Lung (tissue), 12 donors: ENCODE data around the gene GOLGA6C. TPM values are rescaled to one million over a fixed set of nuclear protein-coding genes. Genes with fewer than 3 reads are reported as not detected.

Experiments
- ATAC-seq: fragments of 200-7000 bp; cut with Tn5 transposase; one replicate; pipeline ENCODE4 v1.9.1; 2020; ENCODE audit warnings: moderate number of reproducible peaks; ENCODE audit not compliant: insufficient read depth, low FRiP score
- DNase-seq, 3 donors: peaks; one replicate each; pipeline ENCODE4 v3.0.0-alpha.2; 2013 to 2017
- H3K27ac ChIP-seq, 2 donors: one replicate each; pipeline ENCODE4 v1.5.1; 2013; ENCODE audit warnings: mild to moderate bottlenecking in 2 of 2, moderate library complexity in 2 of 2, control low read depth in 1 of 2, inconsistent platforms in 1 of 2, low read depth in 1 of 2, low read length in 1 of 2
- H3K27me3 ChIP-seq, 3 donors: one replicate each; pipeline ENCODE4 v1.5.1; 2013; ENCODE audit warnings: low read length in 2 of 3; ENCODE audit not compliant: control insufficient read depth in 3 of 3, insufficient read depth in 3 of 3
- H3K36me3 ChIP-seq, 4 donors: one replicate each; pipeline ENCODE4 v1.5.1; 2013; ENCODE audit warnings: low read length in 4 of 4, mild to moderate bottlenecking in 1 of 4, moderate library complexity in 1 of 4; ENCODE audit not compliant: control insufficient read depth in 4 of 4, insufficient read depth in 4 of 4
- H3K4me1 ChIP-seq, 5 donors: one replicate each; pipeline ENCODE4 v1.5.1; 2013; ENCODE audit warnings: low read length in 5 of 5, mild to moderate bottlenecking in 2 of 5, moderate library complexity in 1 of 5; ENCODE audit not compliant: control insufficient read depth in 5 of 5, insufficient read depth in 5 of 5
- H3K4me3 ChIP-seq: one replicate; pipeline ENCODE4 v1.5.1; 2013; ENCODE audit warnings: mild to moderate bottlenecking, control low read depth, moderate library complexity
- H3K9ac ChIP-seq, 2 donors: one replicate each; pipeline ENCODE4 v1.5.1; 2013; ENCODE audit warnings: low read length in 2 of 2, control low read depth in 1 of 2; ENCODE audit not compliant: insufficient read depth in 1 of 2
- H3K9me3 ChIP-seq, 4 donors: one replicate each; pipeline ENCODE4 v1.5.1; 2013; ENCODE audit warnings: low read length in 3 of 4, mild to moderate bottlenecking in 1 of 4, moderate library complexity in 1 of 4; ENCODE audit not compliant: control insufficient read depth in 4 of 4, insufficient read depth in 3 of 4
- WGBS, 2 donors: extraction: QIAGEN DNeasy Blood & Tissue Kit; methylation state at CpG; one replicate each; pipeline ENCODE4 v1.1.7; 2013; 5-methylcytosine and 5-hydroxymethylcytosine counted together
- polyA plus RNA-seq, 2 donors: library from polyadenylated mRNA; stranded (reverse); fragments of 200-250 nt; gene quantifications; one replicate each; pipeline ENCODE4 v1.2.1, GENCODE V29; 2013
- total RNA-seq, 2 donors: library from RNA; depleted of rRNA in 1 of 2; stranded (reverse); fragments of >200 nt in 1 of 2; gene quantifications; one replicate each; pipeline ENCODE4 v1.2.1, GENCODE V29; 2014 to 2021
- TF ChIP-seq, protein P1 (sequence below): IDR thresholded peaks from 2 replicates; pipeline ENCODE4 v1.5.1; 2012; ENCODE audit warnings: mild to moderate bottlenecking; ENCODE audit errors: control extremely low read depth, extremely low read depth
- donor health status: control.
- donor health status: control.
- donor health status: Bipolar disorder and iron deficiency.
- donor health status: healthy.
- donor health status: DM: yes; HTN: yes; CAD: no.

GOLGA6C gene
- total and polyA plus RNA-seq, 4 donors: 0.01 TPM; not detected in 3

DNA sequence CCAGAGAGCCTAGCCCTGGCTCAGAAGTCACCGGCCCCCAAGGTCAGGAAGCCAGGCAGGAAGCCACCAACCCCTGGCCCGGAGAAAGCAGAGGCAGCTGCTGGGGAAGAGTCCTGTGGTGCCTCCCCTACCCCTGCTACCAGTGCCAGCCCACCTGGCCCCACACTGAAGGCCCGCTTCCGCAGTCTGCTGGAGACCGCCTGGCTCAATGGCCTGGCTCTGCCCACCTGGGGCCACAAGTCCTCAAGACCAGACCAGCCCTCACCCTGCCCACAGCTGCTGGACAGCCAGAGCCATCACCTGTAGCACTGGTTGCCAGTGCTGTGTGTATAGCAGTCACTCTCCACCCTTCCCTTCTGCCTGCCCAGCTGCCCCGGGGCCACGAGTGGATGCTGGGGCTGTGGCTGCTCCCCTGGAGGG, 47.3 kb upstream of the GOLGA6C start:
- Histone ChIP-seq H3K9ac (no peak overlapping the region), H3K9me3 (no peaks in the 10 kb centered on the region), H3K4me1 (peaks cover 0 to 6% (median 0%) of the 10 kb centered on the region in 5 donors), H3K36me3 (peaks cover 6 to 85% (median 27%) of the 10 kb centered on the region in 4 donors), H3K27me3 (no peaks in the 10 kb centered on the region), H3K4me3 (no peak overlapping the region), H3K27ac (no peak overlapping the region)
- ATAC-seq (no peak), DNase-seq (no peak)
- TF ChIP-seq, protein P1, sequence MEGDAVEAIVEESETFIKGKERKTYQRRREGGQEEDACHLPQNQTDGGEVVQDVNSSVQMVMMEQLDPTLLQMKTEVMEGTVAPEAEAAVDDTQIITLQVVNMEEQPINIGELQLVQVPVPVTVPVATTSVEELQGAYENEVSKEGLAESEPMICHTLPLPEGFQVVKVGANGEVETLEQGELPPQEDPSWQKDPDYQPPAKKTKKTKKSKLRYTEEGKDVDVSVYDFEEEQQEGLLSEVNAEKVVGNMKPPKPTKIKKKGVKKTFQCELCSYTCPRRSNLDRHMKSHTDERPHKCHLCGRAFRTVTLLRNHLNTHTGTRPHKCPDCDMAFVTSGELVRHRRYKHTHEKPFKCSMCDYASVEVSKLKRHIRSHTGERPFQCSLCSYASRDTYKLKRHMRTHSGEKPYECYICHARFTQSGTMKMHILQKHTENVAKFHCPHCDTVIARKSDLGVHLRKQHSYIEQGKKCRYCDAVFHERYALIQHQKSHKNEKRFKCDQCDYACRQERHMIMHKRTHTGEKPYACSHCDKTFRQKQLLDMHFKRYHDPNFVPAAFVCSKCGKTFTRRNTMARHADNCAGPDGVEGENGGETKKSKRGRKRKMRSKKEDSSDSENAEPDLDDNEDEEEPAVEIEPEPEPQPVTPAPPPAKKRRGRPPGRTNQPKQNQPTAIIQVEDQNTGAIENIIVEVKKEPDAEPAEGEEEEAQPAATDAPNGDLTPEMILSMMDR: no peak
- 48 to 73% methylated on average over 7 of the region's 7 CpGs for WGBS, 2 donors

DNA sequence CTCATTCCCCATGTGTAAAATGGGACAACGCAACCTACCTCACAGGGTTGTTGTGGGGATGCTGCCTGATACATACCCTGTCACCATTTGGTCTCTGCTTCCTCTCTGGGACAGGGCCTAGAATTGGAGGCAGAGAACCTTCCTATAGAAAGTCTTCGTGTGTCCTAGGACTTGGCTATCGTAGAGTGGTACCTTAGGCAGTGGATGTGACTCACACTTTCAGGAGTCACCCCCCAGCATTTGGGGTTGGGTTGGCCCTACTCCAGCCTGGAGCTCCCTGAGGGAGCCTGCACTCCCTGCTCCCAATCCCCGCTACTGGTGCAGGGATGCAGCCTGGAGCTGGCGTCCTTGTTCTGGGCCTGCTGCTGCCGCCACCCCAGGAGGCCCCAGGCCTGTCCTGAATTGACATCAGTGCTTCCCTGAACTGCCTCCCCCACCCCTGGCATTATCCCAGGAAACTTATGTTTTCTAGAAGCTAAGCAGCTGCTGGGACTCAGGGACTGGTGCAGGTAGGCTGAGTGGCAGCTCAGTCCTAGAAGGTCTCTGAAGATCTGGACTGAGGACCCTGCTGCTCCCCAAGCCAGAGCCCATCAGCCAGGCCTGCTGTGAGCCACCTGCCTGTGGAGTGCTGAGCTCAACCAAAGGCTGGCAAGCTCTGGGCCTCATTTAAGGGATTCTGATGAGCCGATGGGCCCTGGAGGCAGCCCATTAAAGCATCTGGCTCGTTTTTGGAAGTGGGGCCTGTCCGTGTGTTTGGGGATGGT, 46.5 kb upstream of the GOLGA6C start:
- TF ChIP-seq, protein P1: no peak
- peaks cover 6 to 77% (median 27%) of the 10 kb centered on the region in 4 donors for H3K36me3 ChIP-seq
- WGBS, 2 donors: 86 to 89% methylated on average over 9 of the region's 9 CpGs
- DNase-seq (no peak), ATAC-seq (no peak)
- H3K9me3 ChIP-seq: no peaks in the 10 kb centered on the region
- no peak overlapping the region for H3K4me3 ChIP-seq
- no peaks in the 10 kb centered on the region for H3K27me3 ChIP-seq
- H3K27ac ChIP-seq: no peak overlapping the region
- H3K4me1 ChIP-seq: peaks cover 0 to 6% (median 0%) of the 10 kb centered on the region in 5 donors
- H3K9ac ChIP-seq: no peak overlapping the region

DNA sequence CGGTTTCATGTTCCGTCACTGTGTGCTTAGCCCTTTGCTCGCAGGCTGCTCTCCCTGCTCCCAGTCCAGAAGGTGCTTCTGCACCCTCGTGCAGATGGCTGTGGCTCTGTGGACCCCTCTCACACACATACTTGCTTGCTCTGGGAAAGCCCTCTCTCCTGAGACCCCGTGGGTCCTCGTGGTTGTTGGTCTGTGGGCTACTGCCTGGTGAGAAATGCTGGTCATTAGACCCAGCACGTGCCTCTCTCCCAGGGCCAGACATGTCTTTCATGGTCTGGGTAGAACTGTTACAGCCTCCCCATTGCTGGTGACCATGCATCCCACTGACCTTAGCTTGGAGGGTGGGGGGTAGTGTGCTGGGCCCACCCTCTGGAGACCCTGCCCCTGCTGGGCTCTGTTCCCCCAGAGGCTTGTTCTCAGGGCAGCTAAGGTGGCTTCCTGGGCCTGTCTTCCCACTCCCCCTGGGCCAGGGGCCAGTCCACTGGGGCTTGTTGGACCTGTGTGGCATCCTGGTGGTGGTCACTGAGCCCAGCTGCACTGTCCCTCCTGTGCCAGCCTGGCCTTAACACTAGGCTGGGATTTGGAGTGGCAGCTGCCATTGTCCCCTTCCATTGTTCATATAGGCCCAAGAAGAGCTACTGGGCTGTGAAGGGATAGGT, 45.8 kb upstream of the GOLGA6C start:
- Histone ChIP-seq H3K27me3 (no peaks in the 10 kb centered on the region), H3K9ac (no peak overlapping the region), H3K4me1 (peaks cover 0 to 6% (median 0%) of the 10 kb centered on the region in 5 donors), H3K4me3 (no peak overlapping the region), H3K27ac (no peak overlapping the region), H3K9me3 (no peaks in the 10 kb centered on the region), H3K36me3 (peaks cover 6 to 70% (median 24%) of the 10 kb centered on the region in 4 donors)
- DNase-seq: no peak
- ATAC-seq: no peak
- TF ChIP-seq, protein P1: no peak
- 89 to 90% methylated on average over 7 of the region's 7 CpGs for WGBS, 2 donors
